D721Med (cell line): ENCODE results near the gene CENPF.
"Not testable (repeated sequence)": the region's sequence is repeated elsewhere in the genome, so short reads cannot be mapped to it uniquely, and the experiment has no call there.

ENCODE experiments used
- DNase-seq: peaks from one replicate; pipeline ENCODE4 v3.0.0; 2011; ENCODE audit warnings: low spot score; ENCODE audit not compliant: insufficient read length
- FAIRE-seq: peaks from 2 replicates; lab custom pipeline; 2011; peaks lifted over from hg19 to GRCh38; lab: Jason Lieb, UNC
- CTCF ChIP-seq: IDR thresholded peaks from 2 replicates; pipeline ENCODE4 v1.5.1; 2012; ENCODE audit warnings: mild to moderate bottlenecking, control low read depth; ENCODE audit not compliant: insufficient read depth; ENCODE audit errors: missing control alignments

The CENPF gene

GRCh38 chr1:214586621-214587020 is 16.4 kb upstream of the CENPF start:
- no peak for TF ChIP-seq CTCF
- FAIRE-seq: no peak

GRCh38 chr1:214587165-214587564 is 15.8 kb upstream of the CENPF start:
- FAIRE-seq (no peak), DNase-seq (no peak)
- TF ChIP-seq CTCF: no peak

More at GRCh38 chr1:214586621-214587020, 16.4 kb upstream of the CENPF start:
- DNase-seq: no peak

- DNase-seq: no peak
- TF ChIP-seq CTCF: no peak
- no peak for FAIRE-seq
Measured at GRCh38 chr1:214588963-214589597, 13.9 kb upstream of the CENPF start.

- TF ChIP-seq CTCF: no peak
- DNase-seq: no peak
- no peak for FAIRE-seq
Measured at GRCh38 chr1:214590696-214591095, 12.3 kb upstream of the CENPF start.

GRCh38 chr1:214591918-214592317 is 11.1 kb upstream of the CENPF start:
- not testable (repeated sequence) for FAIRE-seq, DNase-seq

GRCh38 chr1:214593158-214593557 is 9.8 kb upstream of the CENPF start:
- no peak for TF ChIP-seq CTCF
- no peak for DNase-seq
- no peak for FAIRE-seq

GRCh38 chr1:214603819-214604252 is 841 bp downstream of the CENPF start:
- DNase-seq (no peak), FAIRE-seq (no peak)
- TF ChIP-seq CTCF: no peak
